K562 (cell line): ENCODE data around the gene AP5Z1. TPM values are rescaled to one million over a fixed set of nuclear protein-coding genes. Genes with fewer than 3 reads are reported as not detected.
A peak's percentile ranks its signal among the peaks of the same experiment; 100 is the strongest.

ENCODE experiments used
- EP300 ChIP-seq: IDR thresholded peaks from 2 replicates; pipeline ENCODE4 v1.6.1; 2012; ENCODE audit warnings: low read length, improper control_type of control experiment
- FOXK1 ChIP-seq: sonication (generic); formaldehyde crosslinking; IDR thresholded peaks from 2 replicates; pipeline ENCODE4 v1.8.0; 2022; ENCODE audit warnings: missing genetic modification reagents, mild to moderate bottlenecking, borderline replicate concordance
- HDAC3 ChIP-seq: fragments of 450-650 bp; IDR thresholded peaks from 2 replicates; pipeline ENCODE4 v1.6.1; 2018; ENCODE audit warnings: borderline replicate concordance, mild to moderate bottlenecking, moderate library complexity; ENCODE audit not compliant: partially characterized antibody
- HEY1 ChIP-seq: fragments of 250-450 bp; sonication (Bioruptor Pico); IDR thresholded peaks from 2 replicates; pipeline ENCODE4 v1.5.0; 2020; ENCODE audit warnings: mild to moderate bottlenecking, moderate library complexity, borderline replicate concordance
- RUNX1 ChIP-seq: sonication (generic); IDR thresholded peaks from 2 replicates; pipeline ENCODE4 v1.6.1; 2016; ENCODE audit warnings: antibody characterized with exemption, low read depth
- SRSF7 ChIP-seq: fragments of 200-400 bp; formaldehyde crosslinking; optimal IDR thresholded peaks from 2 replicates; pipeline ENCODE3; 2017; ENCODE audit warnings: mild to moderate bottlenecking, low read depth, low read length
- TAF7 ChIP-seq: fragments of 450-650 bp; IDR thresholded peaks from 2 replicates; pipeline ENCODE4 v1.6.1; 2016; ENCODE audit warnings: missing genetic modification characterization, missing compliant biosample characterization
- ZFP1 ChIP-seq: fragments of 450-650 bp; formaldehyde crosslinking; IDR thresholded peaks from 2 replicates; pipeline ENCODE4 v1.4.0; 2020; ENCODE audit warnings: mild to moderate bottlenecking, mixed read lengths
- ZKSCAN1 ChIP-seq: fragments of 150-350 bp; IDR thresholded peaks from 2 replicates; pipeline ENCODE4 v1.6.1; 2016; ENCODE audit warnings: low read depth, low read length
- ZNF644 ChIP-seq: fragments of 200-800 bp; sonication (Bioruptor generic); IDR thresholded peaks from 2 replicates; pipeline ENCODE4 v1.6.1; 2016; ENCODE audit warnings: low read depth, missing genetic modification characterization, missing compliant biosample characterization
- polyA plus RNA-seq, 8 experiments: library from polyadenylated mRNA; depleted of rRNA in 4 of 8; stranded (reverse) in 5 of 8; unstranded in 3 of 8; fragments of >200 nt; fragmentation: Nextera tagmentation in 2 of 8; fragmentation: Illumina TruSeq in 1 of 8; extraction: Ambion mirVana in 2 of 8; extraction: Trizol in 1 of 8; gene quantifications; 2 replicates each; pipeline versions ENCODE4 v1.2.1 to v1.2.3, GENCODE V29; 2011 to 2014; ENCODE audit warnings: inconsistent platforms in 1 of 8, missing spikeins in 1 of 8
- total RNA-seq, 7 experiments: library from RNA; depleted of rRNA in 6 of 7; stranded (reverse); fragments of >200 nt in 6 of 7; fragmentation: Illumina TruSeq in 2 of 7; extraction: Trizol in 2 of 7; gene quantifications; 2 replicates each; pipeline versions ENCODE4 v1.2.1 to v1.2.3, GENCODE V29; 2011 to 2021; ENCODE audit warnings: low replicate concordance in 1 of 7
- TF ChIP-seq, protein P1 (sequence below): sonication (generic); formaldehyde crosslinking; IDR thresholded peaks from 2 replicates; pipeline ENCODE4 v1.4.0; 2020; ENCODE audit warnings: mild to moderate bottlenecking, missing genetic modification reagents
- TF ChIP-seq, protein P2 (sequence below): fragments of 250-450 bp; sonication (Bioruptor Pico); IDR thresholded peaks from 2 replicates; pipeline ENCODE4 v1.4.0; 2020; ENCODE audit warnings: mild to moderate bottlenecking, moderate library complexity
- TF ChIP-seq, protein P3 (sequence below): fragments of 450-650 bp; formaldehyde crosslinking; IDR thresholded peaks from 2 replicates; pipeline ENCODE4 v1.4.0; 2020; ENCODE audit warnings: mild to moderate bottlenecking, moderate library complexity
- TF ChIP-seq, protein P4 (sequence below): fragments of 250-450 bp; sonication (Bioruptor Pico); IDR thresholded peaks from 2 replicates; pipeline ENCODE4 v1.4.0; 2020

The AP5Z1 gene
- total and polyA plus RNA-seq, 9 of the 15 experiments (the other 6 are each of a cell fraction or from before 2014, with no cell fraction given), result 0.06 to 31.1 (median 6.4) TPM

GRCh38 chr7:4744391-4745264, 30.8 kb upstream of the AP5Z1 start (continued):
- TF ChIP-seq HDAC3 (no peak), FOXK1 (peak; percentile 47; the same call in 1 of the 2 replicates), SRSF7 (no peak), ZFP1 (CRISPR knock-in tag) (no peak), EP300 (peak; percentile 21; the same call in 1 of the 2 replicates), HEY1 (CRISPR knock-in tag) (no peak), ZNF644 (tag) (0 out of 2 replicates have a peak, but pooled peaks have one; percentile 13), ZKSCAN1 (peak; percentile 28; the same call in 1 of the 2 replicates), TAF7 (no peak), RUNX1 (no peak)
- TF ChIP-seq, protein P1, sequence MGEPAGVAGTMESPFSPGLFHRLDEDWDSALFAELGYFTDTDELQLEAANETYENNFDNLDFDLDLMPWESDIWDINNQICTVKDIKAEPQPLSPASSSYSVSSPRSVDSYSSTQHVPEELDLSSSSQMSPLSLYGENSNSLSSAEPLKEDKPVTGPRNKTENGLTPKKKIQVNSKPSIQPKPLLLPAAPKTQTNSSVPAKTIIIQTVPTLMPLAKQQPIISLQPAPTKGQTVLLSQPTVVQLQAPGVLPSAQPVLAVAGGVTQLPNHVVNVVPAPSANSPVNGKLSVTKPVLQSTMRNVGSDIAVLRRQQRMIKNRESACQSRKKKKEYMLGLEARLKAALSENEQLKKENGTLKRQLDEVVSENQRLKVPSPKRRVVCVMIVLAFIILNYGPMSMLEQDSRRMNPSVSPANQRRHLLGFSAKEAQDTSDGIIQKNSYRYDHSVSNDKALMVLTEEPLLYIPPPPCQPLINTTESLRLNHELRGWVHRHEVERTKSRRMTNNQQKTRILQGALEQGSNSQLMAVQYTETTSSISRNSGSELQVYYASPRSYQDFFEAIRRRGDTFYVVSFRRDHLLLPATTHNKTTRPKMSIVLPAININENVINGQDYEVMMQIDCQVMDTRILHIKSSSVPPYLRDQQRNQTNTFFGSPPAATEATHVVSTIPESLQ (CRISPR knock-in tag), result no peak
- TF ChIP-seq, protein P2, sequence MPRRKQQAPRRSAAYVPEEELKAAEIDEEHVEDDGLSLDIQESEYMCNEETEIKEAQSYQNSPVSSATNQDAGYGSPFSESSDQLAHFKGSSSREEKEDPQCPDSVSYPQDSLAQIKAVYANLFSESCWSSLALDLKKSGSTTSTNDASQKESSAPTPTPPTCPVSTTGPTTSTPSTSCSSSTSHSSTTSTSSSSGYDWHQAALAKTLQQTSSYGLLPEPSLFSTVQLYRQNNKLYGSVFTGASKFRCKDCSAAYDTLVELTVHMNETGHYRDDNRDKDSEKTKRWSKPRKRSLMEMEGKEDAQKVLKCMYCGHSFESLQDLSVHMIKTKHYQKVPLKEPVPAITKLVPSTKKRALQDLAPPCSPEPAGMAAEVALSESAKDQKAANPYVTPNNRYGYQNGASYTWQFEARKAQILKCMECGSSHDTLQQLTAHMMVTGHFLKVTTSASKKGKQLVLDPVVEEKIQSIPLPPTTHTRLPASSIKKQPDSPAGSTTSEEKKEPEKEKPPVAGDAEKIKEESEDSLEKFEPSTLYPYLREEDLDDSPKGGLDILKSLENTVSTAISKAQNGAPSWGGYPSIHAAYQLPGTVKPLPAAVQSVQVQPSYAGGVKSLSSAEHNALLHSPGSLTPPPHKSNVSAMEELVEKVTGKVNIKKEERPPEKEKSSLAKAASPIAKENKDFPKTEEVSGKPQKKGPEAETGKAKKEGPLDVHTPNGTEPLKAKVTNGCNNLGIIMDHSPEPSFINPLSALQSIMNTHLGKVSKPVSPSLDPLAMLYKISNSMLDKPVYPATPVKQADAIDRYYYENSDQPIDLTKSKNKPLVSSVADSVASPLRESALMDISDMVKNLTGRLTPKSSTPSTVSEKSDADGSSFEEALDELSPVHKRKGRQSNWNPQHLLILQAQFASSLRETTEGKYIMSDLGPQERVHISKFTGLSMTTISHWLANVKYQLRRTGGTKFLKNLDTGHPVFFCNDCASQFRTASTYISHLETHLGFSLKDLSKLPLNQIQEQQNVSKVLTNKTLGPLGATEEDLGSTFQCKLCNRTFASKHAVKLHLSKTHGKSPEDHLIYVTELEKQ (CRISPR knock-in tag), result no peak
- TF ChIP-seq, protein P3, sequence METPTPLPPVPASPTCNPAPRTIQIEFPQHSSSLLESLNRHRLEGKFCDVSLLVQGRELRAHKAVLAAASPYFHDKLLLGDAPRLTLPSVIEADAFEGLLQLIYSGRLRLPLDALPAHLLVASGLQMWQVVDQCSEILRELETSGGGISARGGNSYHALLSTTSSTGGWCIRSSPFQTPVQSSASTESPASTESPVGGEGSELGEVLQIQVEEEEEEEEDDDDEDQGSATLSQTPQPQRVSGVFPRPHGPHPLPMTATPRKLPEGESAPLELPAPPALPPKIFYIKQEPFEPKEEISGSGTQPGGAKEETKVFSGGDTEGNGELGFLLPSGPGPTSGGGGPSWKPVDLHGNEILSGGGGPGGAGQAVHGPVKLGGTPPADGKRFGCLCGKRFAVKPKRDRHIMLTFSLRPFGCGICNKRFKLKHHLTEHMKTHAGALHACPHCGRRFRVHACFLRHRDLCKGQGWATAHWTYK (CRISPR knock-in tag), result no peak
- TF ChIP-seq, protein P4, sequence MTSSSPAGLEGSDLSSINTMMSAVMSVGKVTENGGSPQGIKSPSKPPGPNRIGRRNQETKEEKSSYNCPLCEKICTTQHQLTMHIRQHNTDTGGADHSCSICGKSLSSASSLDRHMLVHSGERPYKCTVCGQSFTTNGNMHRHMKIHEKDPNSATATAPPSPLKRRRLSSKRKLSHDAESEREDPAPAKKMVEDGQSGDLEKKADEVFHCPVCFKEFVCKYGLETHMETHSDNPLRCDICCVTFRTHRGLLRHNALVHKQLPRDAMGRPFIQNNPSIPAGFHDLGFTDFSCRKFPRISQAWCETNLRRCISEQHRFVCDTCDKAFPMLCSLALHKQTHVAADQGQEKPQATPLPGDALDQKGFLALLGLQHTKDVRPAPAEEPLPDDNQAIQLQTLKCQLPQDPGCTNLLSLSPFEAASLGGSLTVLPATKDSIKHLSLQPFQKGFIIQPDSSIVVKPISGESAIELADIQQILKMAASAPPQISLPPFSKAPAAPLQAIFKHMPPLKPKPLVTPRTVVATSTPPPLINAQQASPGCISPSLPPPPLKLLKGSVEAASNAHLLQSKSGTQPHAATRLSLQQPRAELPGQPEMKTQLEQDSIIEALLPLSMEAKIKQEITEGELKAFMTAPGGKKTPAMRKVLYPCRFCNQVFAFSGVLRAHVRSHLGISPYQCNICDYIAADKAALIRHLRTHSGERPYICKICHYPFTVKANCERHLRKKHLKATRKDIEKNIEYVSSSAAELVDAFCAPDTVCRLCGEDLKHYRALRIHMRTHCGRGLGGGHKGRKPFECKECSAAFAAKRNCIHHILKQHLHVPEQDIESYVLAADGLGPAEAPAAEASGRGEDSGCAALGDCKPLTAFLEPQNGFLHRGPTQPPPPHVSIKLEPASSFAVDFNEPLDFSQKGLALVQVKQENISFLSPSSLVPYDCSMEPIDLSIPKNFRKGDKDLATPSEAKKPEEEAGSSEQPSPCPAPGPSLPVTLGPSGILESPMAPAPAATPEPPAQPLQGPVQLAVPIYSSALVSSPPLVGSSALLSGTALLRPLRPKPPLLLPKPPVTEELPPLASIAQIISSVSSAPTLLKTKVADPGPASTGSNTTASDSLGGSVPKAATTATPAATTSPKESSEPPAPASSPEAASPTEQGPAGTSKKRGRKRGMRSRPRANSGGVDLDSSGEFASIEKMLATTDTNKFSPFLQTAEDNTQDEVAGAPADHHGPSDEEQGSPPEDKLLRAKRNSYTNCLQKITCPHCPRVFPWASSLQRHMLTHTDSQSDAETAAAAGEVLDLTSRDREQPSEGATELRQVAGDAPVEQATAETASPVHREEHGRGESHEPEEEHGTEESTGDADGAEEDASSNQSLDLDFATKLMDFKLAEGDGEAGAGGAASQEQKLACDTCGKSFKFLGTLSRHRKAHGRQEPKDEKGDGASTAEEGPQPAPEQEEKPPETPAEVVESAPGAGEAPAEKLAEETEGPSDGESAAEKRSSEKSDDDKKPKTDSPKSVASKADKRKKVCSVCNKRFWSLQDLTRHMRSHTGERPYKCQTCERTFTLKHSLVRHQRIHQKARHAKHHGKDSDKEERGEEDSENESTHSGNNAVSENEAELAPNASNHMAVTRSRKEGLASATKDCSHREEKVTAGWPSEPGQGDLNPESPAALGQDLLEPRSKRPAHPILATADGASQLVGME (CRISPR knock-in tag), result no peak
